NCI-H82 (cell line): ENCODE measurements around the gene LRP2.

Experiments used
- DNase-seq: peaks from one replicate; lab custom pipeline; 2025; lab: John Stamatoyannopoulos, UW

The LRP2 gene

GRCh38 chr2:169090133-169090820, 272.1 kb downstream of the LRP2 start:
- peak; percentile 46 for DNase-seq

GRCh38 chr2:169089182-169089581, 273.2 kb downstream of the LRP2 start:
- DNase-seq = no peak

- DNase-seq = no peak
Observed at GRCh38 chr2:169087757-169088379, 274.5 kb downstream of the LRP2 start.

GRCh38 chr2:169086893-169087467, 275.4 kb downstream of the LRP2 start:
- DNase-seq = no peak

DNA sequence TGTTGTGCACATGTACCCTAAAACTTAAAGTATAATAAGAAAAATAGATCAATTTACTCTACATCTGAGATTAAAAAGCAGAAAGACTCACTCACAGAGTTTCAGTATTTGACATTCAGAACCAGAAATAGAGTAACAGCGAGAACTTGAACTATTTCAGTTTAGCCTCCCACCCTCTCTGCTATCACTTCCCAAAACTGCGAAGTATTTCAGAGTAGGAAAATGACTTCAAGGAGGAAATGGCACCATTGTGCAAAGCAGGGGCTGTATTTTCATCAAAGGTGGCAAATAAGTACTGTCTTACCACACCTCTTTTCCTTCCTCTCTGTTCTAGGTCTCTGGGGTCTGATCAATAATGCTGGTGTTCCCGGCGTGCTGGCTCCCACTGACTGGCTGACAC, 279.3 kb downstream of the LRP2 start:
- no peak for DNase-seq

DNA sequence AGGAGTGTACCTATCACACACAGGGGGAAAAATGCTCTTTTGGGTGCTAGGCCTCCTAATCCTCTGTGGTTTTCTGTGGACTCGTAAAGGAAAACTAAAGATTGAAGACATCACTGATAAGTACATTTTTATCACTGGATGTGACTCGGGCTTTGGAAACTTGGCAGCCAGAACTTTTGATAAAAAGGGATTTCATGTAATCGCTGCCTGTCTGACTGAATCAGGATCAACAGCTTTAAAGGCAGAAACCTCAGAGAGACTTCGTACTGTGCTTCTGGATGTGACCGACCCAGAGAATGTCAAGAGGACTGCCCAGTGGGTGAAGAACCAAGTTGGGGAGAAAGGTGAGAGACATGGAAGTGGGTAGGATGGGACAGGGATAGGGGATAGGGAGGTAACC, 280.8 kb downstream of the LRP2 start:
- DNase-seq = no peak

DNA sequence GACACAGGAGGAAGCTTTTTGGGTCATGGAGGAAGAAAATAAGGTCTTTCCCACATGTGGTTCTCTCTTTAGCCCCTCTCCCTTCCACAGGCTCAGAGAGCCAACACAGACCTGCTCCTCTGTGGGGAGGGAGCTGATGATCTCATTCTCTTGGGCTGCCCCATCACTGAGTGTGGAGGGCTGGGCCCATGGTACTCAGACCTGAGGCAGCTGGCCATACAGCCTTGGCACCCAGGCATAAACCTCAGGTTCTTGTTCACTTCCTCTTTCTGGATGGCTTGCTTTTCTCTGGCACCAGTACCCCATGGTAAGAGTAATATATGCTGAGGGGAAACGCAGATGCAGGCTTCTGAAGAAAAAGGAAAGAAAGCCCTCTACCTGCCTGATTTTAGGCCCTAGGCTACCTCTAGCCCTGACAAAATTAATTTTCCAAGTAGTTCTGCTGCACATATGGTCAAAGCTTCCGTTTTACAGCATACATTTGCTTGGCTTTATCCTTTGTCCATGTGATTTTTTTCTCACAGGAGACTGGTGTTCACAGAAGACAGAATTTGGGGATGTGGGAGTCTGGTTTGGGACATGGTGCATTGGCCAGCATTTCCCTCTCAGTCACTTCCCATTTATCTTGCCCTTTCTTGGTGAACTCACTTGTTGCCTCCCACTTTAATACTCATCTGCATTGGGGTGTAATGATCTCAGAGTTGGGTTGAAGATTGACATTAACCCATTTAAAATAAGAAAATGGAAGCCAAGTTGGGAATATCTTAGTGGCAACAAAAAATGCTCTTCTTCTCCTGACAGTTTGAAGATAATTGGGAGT, 281.9 kb downstream of the LRP2 start:
- no peak for DNase-seq

DNA sequence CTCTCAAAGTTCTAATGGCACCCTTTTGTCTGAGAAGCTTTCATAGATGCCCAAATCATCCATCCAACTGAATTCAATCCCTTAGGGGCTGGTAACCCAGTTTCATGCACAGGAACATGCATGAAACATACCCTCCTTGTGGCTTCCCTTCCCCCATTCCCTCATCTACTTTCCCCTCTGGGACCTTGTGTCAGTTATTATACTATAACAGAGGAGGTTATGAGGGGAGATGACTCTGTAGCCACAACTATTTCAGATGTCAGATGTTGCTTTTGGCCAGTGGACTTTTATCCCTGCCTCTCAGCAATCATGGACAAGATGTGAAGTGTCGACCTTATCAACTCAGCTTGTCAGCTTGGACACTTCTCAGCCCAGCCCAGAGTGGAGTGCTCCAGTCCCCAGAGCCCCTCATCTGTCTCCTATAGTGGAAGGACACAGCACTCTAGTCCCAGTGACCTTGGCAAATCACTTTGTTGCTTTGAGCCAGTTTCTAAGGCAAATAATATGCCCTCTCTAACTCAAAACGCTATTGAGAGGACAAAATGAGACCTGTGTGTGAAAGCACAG, 284.6 kb downstream of the LRP2 start:
- no peak for DNase-seq
